EH (cell line): ENCODE results near the gene RNF13.
A peak's percentile ranks its signal among the peaks of the same experiment; 100 is the strongest.
"Not testable (repeated sequence)": the region's sequence is repeated elsewhere in the genome, so short reads cannot be mapped to it uniquely, and the experiment has no call there.

Experiments
- DNase-seq: peaks from one replicate; pipeline ENCODE4 v3.0.0-alpha.2; 2015; ENCODE audit warnings: low read depth

RNF13 gene

GRCh38 chr3:149957361-149958125, 144.5 kb downstream of the RNF13 start:
- no peak for DNase-seq

GRCh38 chr3:149958171-149958796, 145.3 kb downstream of the RNF13 start:
- no peak for DNase-seq

- peak; percentile 20 for DNase-seq
Measured at GRCh38 chr3:149959443-149959842, 146.4 kb downstream of the RNF13 start.

GRCh38 chr3:149963485-149963884, 150.5 kb downstream of the RNF13 start:
- DNase-seq: no peak

GRCh38 chr3:149964291-149964690, 151.3 kb downstream of the RNF13 start:
- peak; percentile 55 for DNase-seq

- DNase-seq: peak; percentile 29
Measured at GRCh38 chr3:149965278-149965677, 152.3 kb downstream of the RNF13 start.

- peak; percentile 67 for DNase-seq
Measured at GRCh38 chr3:149967086-149967685, 154.2 kb downstream of the RNF13 start.

GRCh38 chr3:149968216-149968615, 155.2 kb downstream of the RNF13 start:
- DNase-seq: peak; percentile 16

GRCh38 chr3:149969110-149969939, 156.3 kb downstream of the RNF13 start:
- peak; percentile 90 for DNase-seq

GRCh38 chr3:149969940-149970715, 157.1 kb downstream of the RNF13 start:
- peak; percentile 86 for DNase-seq

- DNase-seq: peak; percentile 82
Measured at GRCh38 chr3:149970716-149971402, 157.8 kb downstream of the RNF13 start, which contains the start of gene PFN2. Gene PFN2, minus strand, starts transcription at chr3:149970895. Its CDS starts 39 bp downstream, at chr3:149970856.

GRCh38 chr3:149971403-149972075, 158.5 kb downstream of the RNF13 start:
- DNase-seq: peak; percentile 78

GRCh38 chr3:149975919-149976318, 162.9 kb downstream of the RNF13 start:
- DNase-seq: no peak

GRCh38 chr3:149977386-149977785, 164.4 kb downstream of the RNF13 start:
- peak; percentile 91 for DNase-seq

- DNase-seq: not testable (repeated sequence)
Measured at GRCh38 chr3:149981979-149982378, 169.0 kb downstream of the RNF13 start.

GRCh38 chr3:149983053-149983452, 170.0 kb downstream of the RNF13 start:
- DNase-seq: not testable (repeated sequence)

- no peak for DNase-seq
Measured at GRCh38 chr3:149983628-149984027, 170.6 kb downstream of the RNF13 start.

GRCh38 chr3:149989307-149989706, 176.3 kb downstream of the RNF13 start:
- no peak for DNase-seq

- peak; percentile 80 for DNase-seq
Measured at GRCh38 chr3:149990423-149990948, 177.5 kb downstream of the RNF13 start.
